ENCODE measurements around the gene PCDHGB3.
"Not testable (repeated sequence)": the region's sequence is repeated elsewhere in the genome, so short reads cannot be mapped to it uniquely, and the experiment has no call there.

Gene PCDHGB3

DNA sequence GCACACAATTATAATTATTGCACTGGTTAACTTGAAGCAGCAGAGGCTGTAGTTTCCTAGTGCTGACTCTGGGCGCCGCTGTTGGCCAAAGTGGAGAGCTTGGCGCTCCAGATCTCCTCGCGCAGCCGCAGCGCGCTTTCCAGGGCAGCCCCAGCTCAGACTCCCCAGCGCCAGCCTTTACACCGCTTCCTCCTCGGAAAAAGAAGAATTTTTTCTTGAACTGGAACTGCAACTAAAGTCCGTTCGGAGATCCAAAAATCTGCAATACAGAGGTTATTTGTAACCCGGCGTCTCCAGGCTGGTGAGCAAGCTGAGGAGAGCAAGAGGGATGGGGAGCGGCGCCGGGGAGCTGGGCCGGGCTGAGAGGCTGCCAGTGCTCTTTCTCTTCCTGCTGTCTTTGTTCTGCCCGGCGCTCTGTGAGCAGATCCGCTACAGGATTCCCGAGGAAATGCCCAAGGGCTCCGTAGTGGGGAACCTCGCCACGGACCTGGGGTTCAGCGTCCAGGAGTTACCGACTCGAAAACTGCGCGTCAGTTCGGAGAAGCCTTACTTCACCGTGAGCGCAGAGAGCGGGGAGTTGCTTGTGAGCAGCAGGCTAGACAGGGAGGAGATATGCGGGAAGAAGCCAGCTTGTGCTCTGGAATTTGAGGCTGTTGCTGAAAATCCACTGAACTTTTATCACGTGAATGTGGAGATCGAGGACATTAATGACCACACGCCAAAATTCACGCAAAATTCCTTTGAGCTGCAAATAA is 17.7 kb downstream of the PCDHGB3 start, which contains the start of gene PCDHGB4:
Gene PCDHGB4 (plus strand): TSS at position 142 of the 755 bp plus-strand sequence. CDS start 187 bp downstream, at position 329.
- DNase-seq; in situ Hi-C loops (cut with HindIII; ENCODE audit: low pct_ligation_motif_present, low pct_unique_long_range_greater_than_20kb, low sequenced_read_pairs): not testable (repeated sequence)

DNA sequence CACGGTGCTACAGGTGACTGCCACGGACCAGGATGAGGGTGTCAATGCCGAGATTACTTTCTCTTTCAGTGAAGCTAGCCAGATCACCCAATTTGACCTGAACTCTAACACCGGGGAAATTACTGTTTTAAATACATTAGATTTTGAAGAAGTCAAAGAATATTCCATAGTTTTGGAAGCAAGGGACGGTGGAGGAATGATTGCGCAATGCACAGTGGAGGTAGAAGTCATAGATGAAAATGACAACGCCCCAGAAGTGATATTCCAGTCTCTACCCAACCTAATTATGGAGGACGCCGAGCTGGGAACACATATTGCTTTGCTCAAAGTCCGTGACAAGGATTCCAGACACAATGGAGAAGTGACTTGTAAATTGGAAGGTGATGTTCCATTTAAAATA is 18.6 kb downstream of the PCDHGB3 start:
- DNase-seq, result no peak
- in situ Hi-C loops (cut with HindIII; ENCODE audit: low pct_ligation_motif_present, low pct_unique_long_range_greater_than_20kb, low sequenced_read_pairs), result no loop called here

DNA sequence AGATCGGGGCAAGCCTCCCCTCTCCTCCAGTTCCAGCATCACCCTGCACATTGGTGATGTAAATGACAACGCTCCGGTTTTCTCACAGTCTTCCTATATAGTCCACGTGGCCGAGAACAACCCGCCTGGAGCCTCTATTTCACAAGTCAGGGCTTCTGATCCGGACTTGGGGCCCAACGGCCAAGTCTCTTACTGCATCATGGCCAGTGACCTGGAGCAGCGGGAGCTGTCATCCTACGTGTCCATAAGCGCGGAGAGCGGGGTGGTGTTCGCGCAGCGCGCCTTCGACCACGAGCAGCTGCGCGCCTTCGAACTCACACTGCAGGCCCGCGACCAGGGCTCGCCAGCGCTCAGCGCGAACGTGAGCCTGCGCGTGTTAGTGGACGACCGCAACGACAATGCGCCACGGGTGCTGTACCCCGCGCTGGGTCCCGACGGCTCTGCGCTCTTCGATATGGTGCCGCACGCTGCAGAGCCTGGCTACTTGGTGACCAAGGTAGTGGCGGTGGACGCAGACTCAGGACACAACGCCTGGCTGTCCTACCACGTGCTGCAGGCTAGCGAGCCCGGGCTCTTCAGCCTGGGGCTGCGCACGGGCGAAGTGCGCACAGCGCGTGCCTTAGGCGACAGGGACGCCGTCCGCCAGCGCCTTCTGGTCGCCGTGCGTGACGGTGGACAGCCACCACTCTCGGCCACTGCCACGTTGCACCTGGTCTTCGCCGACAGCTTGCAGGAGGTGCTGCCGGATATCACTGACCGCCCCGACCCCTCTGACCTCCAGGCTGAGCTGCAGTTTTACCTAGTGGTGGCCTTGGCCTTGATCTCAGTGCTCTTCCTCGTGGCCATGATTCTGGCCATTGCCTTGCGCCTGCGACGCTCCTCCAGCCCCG is 19.4 kb downstream of the PCDHGB3 start:
- in situ Hi-C loops (cut with HindIII; ENCODE audit: low pct_ligation_motif_present, low pct_unique_long_range_greater_than_20kb, low sequenced_read_pairs), result no loop called here
- no peak for DNase-seq

DNA sequence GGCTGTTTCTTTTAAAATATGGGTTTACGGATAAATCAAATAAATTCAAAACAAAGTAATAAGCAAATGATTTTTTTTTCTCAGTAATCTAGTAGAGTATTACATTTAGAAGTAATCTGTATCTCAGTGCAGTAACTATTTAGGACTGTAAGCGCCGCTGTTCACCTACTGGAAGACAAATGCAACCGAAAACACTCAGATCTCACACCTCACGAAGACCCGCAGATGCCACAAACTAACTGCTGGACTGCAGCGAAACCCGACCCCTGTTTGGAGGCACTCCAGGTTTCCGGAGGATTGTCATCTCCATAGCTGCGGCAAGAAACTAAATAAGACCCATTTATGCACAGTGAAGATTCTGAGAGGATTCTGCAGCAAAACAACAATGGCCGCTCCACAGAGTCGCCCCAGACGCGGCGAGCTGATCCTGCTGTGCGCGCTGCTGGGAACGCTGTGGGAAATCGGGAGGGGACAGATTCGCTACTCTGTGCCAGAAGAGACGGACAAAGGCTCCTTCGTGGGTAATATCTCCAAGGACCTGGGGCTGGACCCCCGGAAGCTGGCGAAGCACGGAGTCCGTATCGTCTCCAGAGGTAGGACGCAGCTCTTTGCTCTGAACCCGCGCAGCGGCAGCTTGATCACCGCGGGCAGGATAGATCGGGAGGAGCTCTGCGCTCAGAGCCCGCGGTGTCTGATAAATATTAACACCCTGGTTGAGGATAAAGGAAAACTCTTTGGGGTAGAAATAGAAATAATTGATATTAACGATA is 22.6 kb downstream of the PCDHGB3 start, which contains the start of gene PCDHGA8:
Gene PCDHGA8 (plus strand): TSS at position 205 of the 770 bp plus-strand sequence. CDS start 181 bp downstream, at position 386.
- no peak for DNase-seq
- in situ Hi-C loops (cut with HindIII; ENCODE audit: low pct_ligation_motif_present, low pct_unique_long_range_greater_than_20kb, low sequenced_read_pairs), result no loop called here

DNA sequence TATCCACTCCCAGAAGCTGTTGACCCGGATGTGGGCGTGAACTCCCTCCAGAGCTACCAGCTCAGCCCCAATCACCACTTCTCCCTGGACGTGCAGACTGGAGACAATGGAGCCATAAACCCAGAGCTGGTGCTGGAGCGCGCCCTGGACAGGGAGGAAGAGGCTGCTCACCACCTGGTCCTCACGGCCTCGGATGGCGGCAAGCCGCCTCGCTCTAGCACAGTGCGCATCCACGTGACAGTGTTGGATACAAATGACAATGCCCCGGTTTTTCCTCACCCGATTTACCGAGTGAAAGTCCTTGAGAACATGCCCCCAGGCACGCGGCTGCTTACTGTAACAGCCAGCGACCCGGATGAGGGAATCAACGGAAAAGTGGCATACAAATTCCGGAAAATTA is 23.2 kb downstream of the PCDHGB3 start:
- DNase-seq, result no peak
- in situ Hi-C loops (cut with HindIII; ENCODE audit: low pct_ligation_motif_present, low pct_unique_long_range_greater_than_20kb, low sequenced_read_pairs), result no loop called here

DNA sequence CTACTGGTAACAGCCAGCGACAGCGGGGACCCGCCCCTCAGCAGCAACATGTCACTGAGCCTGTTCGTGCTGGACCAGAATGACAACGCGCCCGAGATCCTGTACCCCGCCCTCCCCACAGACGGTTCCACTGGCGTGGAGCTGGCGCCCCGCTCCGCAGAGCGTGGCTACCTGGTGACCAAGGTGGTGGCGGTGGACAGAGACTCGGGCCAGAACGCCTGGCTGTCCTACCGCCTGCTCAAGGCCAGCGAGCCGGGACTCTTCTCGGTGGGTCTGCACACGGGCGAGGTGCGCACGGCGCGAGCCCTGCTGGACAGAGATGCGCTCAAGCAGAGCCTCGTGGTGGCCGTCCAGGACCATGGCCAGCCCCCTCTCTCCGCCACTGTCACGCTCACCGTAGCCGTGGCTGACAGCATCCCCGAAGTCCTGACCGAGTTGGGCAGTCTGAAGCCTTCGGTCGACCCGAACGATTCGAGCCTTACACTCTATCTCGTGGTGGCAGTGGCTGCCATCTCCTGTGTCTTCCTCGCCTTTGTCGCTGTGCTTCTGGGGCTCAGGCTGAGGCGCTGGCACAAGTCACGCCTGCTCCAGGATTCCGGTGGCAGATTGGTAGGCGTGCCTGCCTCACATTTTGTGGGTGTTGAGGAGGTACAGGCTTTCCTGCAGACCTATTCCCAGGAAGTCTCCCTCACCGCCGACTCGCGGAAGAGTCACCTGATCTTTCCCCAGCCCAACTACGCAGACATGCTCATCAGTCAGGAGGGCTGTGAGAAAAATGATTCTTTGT is 24.6 kb downstream of the PCDHGB3 start:
- DNase-seq; in situ Hi-C loops (cut with HindIII; ENCODE audit: low pct_ligation_motif_present, low pct_unique_long_range_greater_than_20kb, low sequenced_read_pairs): not testable (repeated sequence)

DNA sequence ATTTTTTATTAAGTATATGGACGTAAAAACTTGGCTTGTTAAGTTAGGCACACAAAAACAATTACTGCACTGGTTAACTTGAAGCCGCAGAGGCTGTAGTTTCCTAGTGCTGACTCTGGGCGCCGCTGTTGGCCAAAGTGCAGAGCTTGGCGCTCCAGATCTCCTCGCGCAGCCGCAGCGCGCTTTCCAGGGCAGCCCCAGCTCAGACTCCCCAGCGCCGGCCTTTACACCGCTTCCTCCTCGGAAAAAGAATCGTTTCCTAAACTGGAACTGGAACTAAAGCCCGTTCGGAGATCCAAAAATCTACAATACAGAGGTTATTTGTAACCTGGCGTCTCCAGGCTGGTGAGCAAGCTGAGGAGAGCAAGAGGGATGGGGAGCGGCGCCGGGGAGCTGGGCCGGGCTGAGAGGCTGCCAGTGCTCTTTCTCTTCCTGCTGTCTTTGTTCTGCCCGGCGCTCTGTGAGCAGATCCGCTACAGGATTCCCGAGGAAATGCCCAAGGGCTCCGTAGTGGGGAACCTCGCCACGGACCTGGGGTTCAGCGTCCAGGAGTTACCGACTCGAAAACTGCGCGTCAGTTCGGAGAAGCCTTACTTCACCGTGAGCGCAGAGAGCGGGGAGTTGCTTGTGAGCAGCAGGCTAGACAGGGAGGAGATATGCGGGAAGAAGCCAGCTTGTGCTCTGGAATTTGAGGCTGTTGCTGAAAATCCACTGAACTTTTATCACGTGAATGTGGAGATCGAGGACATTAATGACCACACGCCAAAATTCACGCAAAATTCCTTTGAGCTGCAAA is 27.9 kb downstream of the PCDHGB3 start, which contains the start of gene PCDHGB5:
Gene PCDHGB5 (plus strand): TSS at position 192 of the 796 bp plus-strand sequence. CDS start 181 bp downstream, at position 373.
- DNase-seq; in situ Hi-C loops (cut with HindIII; ENCODE audit: low pct_ligation_motif_present, low pct_unique_long_range_greater_than_20kb, low sequenced_read_pairs): not testable (repeated sequence)

DNA sequence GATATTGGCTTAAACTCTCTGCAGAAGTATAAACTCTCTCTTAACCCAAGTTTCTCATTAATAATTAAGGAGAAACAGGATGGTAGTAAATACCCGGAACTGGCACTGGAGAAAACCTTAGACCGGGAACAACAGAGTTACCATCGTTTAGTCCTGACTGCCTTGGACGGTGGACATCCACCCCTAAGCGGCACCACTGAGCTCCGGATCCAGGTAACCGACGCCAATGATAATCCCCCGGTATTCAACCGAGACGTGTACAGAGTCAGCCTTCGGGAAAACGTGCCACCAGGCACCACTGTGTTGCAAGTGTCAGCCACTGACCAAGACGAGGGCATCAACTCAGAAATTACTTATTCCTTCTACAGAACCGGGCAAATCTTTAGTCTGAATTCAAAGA is 28.6 kb downstream of the PCDHGB3 start:
- DNase-seq, result no peak
- in situ Hi-C loops (cut with HindIII; ENCODE audit: low pct_ligation_motif_present, low pct_unique_long_range_greater_than_20kb, low sequenced_read_pairs), result no loop called here

DNA sequence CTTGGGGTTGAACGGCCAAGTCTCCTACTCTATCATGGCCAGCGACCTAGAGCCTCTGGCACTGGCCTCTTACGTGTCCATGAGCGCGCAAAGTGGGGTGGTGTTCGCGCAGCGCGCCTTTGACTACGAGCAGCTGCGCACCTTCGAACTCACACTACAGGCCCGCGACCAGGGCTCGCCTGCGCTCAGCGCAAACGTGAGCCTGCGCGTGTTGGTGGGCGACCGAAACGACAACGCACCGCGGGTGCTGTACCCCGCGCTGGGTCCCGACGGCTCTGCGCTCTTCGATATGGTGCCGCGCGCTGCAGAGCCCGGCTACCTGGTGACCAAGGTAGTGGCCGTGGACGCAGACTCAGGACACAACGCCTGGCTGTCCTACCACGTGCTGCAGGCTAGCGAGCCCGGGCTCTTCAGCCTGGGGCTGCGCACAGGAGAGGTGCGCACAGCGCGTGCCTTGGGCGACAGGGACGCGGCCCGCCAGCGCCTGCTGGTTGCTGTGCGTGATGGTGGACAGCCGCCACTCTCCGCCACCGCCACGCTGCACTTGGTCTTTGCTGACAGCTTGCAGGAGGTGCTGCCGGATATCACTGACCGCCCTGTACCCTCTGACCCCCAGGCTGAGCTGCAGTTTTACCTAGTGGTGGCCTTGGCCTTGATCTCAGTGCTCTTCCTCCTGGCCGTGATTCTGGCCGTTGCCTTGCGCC is 29.7 kb downstream of the PCDHGB3 start:
- in situ Hi-C loops (cut with HindIII; ENCODE audit: low pct_ligation_motif_present, low pct_unique_long_range_greater_than_20kb, low sequenced_read_pairs), result no loop called here
- no peak for DNase-seq

DNA sequence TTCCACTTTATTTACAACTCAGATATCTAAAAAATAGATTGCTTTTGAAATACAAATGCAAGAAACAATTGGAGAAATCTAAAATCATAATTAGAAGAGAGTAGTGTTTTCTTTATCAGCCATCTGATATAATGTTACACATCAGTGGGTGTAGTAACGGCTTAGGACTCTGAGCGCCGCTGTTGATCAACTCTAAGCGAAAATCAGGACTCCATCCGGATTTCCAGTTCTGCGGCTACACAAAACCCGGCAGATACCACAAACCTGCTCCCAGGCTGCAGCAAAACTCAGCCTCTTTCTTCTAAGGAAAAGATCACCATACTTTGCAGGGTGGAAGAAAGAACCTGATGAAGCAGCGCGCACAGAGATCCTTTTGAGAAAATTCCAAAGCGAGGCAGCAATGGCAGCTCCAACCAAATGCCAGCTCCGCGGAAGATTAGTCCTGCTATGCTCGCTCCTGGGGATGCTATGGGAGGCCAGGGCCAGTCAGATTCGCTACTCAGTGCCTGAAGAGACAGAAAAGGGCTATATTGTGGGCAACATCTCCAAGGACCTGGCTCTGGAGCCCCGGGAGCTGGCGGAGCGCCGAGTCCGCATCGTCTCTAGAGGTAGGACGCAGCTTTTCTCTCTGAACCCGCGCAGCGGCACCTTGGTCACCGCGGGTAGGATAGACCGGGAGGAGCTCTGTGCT is 32.7 kb downstream of the PCDHGB3 start, which contains the start of gene PCDHGA9:
Gene PCDHGA9 (plus strand): TSS at position 226 of the 691 bp plus-strand sequence. CDS start 175 bp downstream, at position 401.
- in situ Hi-C loops (cut with HindIII; ENCODE audit: low pct_ligation_motif_present, low pct_unique_long_range_greater_than_20kb, low sequenced_read_pairs), result no loop called here
- DNase-seq, result no peak

DNA sequence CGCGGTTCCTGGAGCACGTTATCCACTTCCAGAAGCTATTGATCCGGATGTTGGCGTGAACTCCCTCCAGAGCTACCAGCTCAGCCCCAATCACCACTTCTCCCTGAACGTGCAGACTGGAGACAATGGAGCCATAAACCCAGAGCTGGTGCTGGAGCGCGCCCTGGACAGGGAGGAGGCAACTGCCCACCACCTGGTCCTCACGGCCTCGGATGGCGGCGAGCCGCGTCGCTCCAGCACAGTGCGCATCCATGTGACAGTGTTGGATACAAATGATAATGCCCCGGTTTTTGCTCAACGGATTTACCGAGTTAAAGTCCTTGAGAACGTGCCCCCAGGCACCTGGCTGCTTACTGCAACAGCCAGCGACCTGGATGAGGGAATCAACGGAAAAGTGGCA is 33.3 kb downstream of the PCDHGB3 start:
- DNase-seq, result no peak
- in situ Hi-C loops (cut with HindIII; ENCODE audit: low pct_ligation_motif_present, low pct_unique_long_range_greater_than_20kb, low sequenced_read_pairs), result no loop called here

DNA sequence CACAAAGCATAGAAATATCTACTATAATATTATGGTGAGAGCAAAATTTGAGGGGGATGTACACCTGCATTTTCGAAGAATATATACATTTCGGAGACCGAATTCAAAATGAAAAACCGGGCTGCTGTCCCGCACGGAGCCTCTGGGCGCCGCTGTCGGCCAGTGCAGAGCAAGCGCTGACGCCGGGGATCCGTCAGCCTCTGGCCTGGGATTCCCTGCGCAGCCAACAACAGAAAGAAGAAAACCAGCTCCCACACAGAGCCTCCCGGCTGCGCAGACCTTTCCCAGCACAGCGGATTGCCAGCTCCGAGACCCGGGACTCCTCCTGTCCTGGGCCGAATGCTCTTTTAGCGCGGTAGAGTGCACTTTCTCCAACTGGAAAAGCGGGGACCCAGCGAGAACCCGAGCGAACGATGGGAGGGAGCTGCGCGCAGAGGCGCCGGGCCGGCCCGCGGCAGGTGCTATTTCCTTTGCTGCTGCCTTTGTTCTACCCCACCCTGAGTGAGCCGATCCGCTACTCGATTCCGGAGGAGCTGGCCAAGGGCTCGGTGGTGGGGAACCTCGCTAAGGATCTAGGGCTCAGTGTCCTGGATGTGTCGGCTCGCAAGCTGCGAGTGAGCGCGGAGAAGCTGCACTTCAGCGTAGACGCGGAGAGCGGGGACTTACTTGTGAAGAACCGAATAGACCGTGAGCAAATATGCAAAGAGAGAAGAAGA is 37.9 kb downstream of the PCDHGB3 start, which contains the start of gene PCDHGB6:
Gene PCDHGB6 (plus strand): TSS at position 232 of the 716 bp plus-strand sequence. CDS start 182 bp downstream, at position 414.
- in situ Hi-C loops (cut with HindIII; ENCODE audit: low pct_ligation_motif_present, low pct_unique_long_range_greater_than_20kb, low sequenced_read_pairs), result not testable (repeated sequence)

DNA sequence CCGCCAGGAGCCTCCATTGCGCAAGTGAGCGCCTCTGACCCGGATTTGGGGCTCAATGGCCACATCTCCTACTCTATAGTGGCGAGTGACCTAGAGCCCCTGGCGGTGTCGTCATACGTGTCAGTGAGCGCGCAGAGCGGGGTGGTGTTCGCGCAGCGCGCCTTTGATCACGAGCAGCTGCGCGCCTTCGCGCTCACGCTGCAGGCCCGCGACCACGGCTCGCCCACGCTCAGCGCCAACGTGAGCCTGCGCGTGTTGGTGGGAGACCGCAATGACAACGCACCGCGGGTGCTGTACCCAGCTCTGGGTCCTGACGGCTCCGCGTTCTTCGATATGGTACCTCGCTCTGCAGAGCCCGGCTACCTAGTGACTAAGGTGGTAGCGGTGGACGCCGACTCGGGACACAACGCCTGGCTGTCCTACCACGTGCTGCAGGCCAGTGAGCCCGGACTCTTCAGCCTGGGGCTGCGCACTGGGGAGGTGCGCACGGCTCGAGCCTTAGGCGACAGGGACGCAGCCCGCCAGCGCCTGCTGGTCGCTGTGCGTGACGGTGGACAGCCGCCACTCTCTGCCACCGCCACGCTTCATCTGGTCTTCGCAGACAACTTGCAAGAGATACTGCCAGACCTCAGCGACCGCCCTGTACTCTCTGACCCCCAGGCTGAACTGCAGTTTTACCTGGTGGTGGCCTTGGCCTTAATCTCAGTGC is 39.7 kb downstream of the PCDHGB3 start:
- DNase-seq, result no peak
- in situ Hi-C loops (cut with HindIII; ENCODE audit: low pct_ligation_motif_present, low pct_unique_long_range_greater_than_20kb, low sequenced_read_pairs), result no loop called here

More for the DNA sequence above, 37.9 kb downstream of the PCDHGB3 start, which contains the start of gene PCDHGB6:
- not testable (repeated sequence) for DNase-seq

DNA sequence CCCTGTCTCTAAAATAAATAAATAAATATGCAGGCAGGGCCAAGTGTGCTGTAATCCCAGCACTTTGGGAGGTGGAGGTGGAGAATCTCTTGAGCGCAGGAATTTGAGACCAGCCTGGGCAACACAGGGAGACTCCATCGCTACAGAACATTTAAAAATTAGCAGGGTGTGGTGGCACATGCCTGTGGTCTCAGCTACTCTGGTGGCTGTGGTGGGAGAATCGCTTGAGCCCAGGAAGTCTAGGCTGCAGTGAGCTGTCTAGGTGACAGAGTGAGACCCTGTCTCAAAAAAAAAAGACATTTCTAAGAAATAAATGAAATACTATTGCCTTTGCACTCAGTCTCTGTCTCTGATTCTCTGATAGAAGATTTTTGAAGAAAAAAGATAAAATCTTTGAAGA is 41.5 kb downstream of the PCDHGB3 start:
- in situ Hi-C loops (cut with HindIII; ENCODE audit: low pct_ligation_motif_present, low pct_unique_long_range_greater_than_20kb, low sequenced_read_pairs), result no loop called here

More for the DNA sequence above, 41.5 kb downstream of the PCDHGB3 start:
- no peak for DNase-seq
